ENCODE measurements around the gene DENND5B.

- TF ChIP-seq POLR2A (IDR thresholded peaks at IDR 0.05) (no peak), CTCF (IDR thresholded peaks at IDR 0.05) (no peak)
These were observed 7.1 kb downstream of the DENND5B start for GRCh38 chr12:31583878-31584277.

All from lower leg skin (tissue), 3 donors.